ENCODE results near the gene EMC9.

The EMC9 gene

GRCh38 chr14:24151404-24152080, 10.2 kb upstream of the EMC9 start:
- no peak for DNase-seq (ENCODE audit: extremely low read depth, low read depth)
- no peak for TF ChIP-seq CTCF (IDR thresholded peaks at IDR 0.05; ENCODE audit: low read depth, low read length)

GRCh38 chr14:24150993-24151392, 9.6 kb upstream of the EMC9 start:
- DNase-seq (ENCODE audit: extremely low read depth, low read depth), result no peak
- no peak for TF ChIP-seq CTCF (IDR thresholded peaks at IDR 0.05; ENCODE audit: low read depth, low read length)

- TF ChIP-seq CTCF (IDR thresholded peaks at IDR 0.05; ENCODE audit: low read depth, low read length), result no peak
- DNase-seq (ENCODE audit: extremely low read depth, low read depth), result no peak
These were observed 9.2 kb upstream of the EMC9 start for GRCh38 chr14:24150567-24150966.

- DNase-seq (ENCODE audit: extremely low read depth, low read depth), result no peak
- TF ChIP-seq CTCF (IDR thresholded peaks at IDR 0.05; ENCODE audit: low read depth, low read length), result no peak
These were observed 8.7 kb upstream of the EMC9 start for GRCh38 chr14:24150061-24150460.

GRCh38 chr14:24149302-24149969, 8.0 kb upstream of the EMC9 start:
- DNase-seq (ENCODE audit: extremely low read depth, low read depth), result no peak
- TF ChIP-seq CTCF (IDR thresholded peaks at IDR 0.05; ENCODE audit: low read depth, low read length), result no peak

GRCh38 chr14:24147761-24148428, 6.5 kb upstream of the EMC9 start:
- no peak for DNase-seq (ENCODE audit: extremely low read depth, low read depth)
- no peak for TF ChIP-seq CTCF (IDR thresholded peaks at IDR 0.05; ENCODE audit: low read depth, low read length)
